Activated CD8-positive, alpha-beta memory T cell treated with anti-CD3 and anti-CD28 coated beads, Interleukin-2, amount 50 U/mL, for 4 hours (primary cell): Measurements from ENCODE around the gene AGMAT.

Experiments used
- DNase-seq: peaks from one replicate; pipeline ENCODE4 v3.0.0-alpha.2; 2020

AGMAT gene

DNA sequence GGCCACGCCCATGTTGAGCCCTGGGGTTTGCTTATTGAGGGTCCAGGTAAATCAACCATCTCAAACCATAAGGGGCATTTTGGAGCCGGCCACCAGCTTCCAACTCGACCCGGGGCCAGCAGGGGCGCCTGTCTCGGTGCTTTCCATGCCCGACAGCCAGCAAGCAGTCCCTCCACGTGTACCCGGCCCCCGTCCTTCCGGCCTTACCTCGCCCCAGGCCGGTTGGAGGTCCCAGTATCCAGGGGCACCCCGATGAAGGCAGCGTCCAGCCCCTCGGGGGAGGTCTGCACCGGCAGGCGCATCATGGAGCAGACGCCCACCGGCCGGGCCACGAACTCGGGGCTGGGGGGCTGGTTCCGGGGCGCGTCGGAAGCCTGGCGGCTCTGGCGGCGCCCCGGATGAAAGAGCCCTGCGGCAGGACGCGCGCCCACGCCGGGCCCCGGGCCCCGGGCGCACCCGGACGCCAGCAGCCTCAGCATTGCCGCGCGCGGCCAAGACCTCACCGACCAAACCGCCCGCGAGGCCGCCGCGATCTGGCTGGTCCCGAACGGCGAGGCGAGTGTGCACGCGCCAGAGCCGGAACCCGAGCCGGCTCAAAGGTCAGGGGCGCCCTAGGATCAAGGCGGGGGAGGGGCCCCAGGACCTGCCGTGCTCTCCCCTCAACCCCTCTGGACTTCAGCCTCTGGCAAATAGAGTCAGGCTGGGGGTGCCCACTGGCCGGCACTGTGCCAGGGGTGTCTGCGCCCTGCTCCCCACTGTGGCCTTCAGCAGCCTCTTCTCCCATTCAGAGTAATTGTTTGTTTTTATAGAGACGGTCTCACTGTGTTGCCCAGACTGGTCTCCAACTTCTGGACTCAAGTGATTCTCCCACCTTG is at the start of gene AGMAT:
Gene AGMAT, minus strand, starts transcription at position 563 of the 875 bp plus-strand sequence. Its CDS starts 84 bp downstream, at position 479.
- DNase-seq, result peak; percentile 64

DNA sequence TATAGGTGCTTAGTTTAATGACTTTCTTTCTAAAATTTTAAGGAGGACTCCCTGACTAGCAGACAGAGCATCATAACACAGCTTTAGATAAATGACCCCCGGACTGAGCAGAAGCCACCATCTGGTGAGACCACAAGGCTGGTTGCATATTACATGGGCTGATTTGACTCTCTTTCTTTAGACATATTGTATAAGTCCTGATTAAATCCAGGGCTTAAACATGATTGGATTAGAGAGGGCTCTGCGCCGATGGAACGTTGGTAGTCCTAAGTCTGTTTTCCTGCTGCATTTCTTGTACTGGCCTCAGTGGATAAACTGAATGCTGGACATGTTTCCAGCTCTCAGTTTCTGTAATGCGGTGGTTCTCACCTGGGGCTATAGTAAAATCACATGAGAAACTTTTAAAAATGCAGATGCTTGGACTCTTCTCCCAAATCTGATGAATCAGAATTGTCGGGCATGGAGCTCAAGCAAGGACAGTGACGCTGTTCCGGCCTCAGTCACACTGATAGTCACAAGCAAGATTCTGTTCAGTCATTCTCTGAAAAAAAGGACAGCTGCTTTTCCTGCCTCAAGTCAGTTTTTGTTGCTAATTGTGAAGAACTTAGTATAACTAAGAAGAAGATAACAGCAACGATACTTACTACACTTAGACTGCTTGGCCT is 49.0 kb upstream of the AGMAT start:
- DNase-seq, result no peak

DNA sequence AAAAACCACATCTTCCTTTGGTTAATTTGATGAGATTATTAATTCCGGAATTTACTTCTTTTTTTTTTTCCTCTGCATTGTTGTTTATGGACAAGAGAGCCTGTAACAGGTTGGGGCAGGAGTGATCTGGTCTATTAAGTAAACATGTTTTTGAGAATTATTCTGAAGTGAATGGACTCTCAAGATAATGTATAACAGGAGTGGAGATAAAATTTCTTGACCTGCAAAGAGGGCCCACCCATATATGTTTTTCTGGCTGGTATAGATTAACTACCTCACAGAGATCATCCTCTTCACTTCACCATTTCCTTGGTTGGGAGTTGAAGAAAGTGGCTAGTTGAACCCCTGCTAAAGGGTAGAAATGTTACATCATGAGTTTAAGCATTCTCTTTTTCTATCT is 43.2 kb upstream of the AGMAT start:
- DNase-seq, result no peak

GRCh38 chr1:15627343-15627988 is 42.6 kb upstream of the AGMAT start:
- DNase-seq, result no peak

DNA sequence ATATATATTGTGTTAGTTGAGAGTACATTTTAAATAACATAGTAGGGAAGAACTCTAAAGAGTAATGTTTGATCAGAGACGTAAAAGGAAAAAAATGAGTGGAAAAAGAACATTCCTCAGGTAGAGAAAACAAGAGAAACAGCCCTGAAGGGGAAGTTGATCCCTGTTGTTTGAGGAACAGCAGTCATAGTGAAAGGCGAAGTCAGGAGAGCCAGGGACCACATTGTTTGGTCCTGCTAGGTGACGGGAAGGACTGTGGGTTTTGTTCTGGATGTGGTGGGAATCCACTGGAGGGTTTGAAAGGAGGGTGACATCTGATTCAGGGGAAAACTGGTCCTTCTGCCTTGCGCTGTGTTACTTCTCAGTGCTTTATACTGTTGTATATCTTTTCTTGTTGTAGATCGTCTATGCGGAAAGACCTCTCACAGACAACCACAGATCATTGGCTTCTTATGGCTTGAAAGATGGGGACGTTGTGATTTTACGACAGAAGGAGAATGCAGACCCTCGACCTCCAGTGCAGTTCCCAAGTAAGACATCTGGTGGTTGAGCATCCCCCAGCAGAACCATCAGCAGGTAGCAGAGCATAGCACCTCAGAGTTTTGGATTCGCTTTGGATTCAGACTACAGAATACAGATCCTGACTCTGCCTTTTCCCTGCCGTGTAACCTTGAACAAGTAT is 41.6 kb upstream of the AGMAT start:
- DNase-seq, result no peak

DNA sequence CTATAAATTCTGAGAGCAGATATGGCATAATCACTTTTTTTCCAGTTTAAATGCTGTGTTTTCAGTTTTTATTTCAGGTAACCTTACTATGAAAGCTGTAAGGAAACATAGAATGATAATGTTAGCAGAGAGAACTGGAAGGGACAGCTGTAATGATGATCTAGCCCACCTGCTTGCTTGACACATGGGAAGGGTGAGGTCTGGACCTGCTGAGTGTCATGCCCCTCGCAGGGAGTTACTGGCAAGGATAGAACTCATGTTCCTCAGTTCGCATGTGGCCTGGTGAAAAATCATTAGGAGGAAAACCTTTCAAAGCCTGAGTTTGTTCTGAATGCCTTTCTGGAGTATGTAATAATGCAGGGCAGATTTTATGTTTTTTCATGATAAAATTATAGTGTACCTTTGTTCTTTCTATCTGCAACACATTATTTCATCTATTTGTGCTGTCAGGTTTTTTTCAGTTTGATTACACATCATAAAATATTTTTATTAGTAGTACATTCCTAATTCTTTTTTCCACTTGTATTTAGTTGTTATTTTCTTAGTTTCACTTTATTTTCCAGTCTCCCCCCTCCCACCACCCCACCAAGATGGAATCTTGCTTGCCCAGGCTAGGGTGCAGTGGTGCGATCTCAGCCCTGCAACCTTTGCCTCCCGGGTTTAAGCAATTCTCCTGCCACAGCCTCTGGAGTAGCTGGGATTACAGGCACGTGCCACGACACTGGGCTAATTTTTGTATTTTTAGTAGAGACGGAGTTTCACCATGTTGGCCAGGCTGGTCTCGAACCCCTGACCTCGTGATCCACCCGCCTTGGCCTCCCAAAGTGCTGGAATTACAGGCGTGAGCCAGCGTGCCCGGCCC is 40.4 kb upstream of the AGMAT start:
- no peak for DNase-seq

DNA sequence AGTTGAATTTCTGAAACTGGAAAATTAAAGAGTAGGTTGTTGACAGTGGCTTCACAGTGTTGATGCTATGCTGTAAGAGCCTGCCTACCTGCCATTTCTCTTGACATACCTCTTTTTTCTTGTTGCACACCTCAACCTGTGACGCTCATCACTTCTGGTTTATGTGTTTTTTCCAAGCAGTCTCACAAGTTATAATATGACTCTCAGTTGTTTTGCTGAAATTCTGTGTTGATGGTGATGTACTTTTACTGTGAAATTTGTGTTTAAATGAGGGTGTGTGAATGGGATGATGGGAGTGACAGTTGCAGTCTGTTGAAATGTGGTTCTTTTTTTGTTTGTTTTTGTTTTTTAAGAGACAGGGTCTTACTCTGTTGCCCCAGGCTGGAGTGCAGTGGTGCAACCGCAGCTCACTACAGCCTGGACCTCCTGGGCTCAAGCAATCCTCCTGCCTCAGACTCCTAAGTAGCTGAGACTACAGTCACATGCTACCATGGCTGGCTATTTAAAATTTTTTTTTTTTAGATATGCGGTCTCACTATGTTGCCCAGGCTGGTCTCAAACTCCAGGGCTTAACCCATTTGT is 39.4 kb upstream of the AGMAT start:
- no peak for DNase-seq

- DNase-seq, result no peak
These were observed 38.6 kb upstream of the AGMAT start for GRCh38 chr1:15623435-15623834.

DNA sequence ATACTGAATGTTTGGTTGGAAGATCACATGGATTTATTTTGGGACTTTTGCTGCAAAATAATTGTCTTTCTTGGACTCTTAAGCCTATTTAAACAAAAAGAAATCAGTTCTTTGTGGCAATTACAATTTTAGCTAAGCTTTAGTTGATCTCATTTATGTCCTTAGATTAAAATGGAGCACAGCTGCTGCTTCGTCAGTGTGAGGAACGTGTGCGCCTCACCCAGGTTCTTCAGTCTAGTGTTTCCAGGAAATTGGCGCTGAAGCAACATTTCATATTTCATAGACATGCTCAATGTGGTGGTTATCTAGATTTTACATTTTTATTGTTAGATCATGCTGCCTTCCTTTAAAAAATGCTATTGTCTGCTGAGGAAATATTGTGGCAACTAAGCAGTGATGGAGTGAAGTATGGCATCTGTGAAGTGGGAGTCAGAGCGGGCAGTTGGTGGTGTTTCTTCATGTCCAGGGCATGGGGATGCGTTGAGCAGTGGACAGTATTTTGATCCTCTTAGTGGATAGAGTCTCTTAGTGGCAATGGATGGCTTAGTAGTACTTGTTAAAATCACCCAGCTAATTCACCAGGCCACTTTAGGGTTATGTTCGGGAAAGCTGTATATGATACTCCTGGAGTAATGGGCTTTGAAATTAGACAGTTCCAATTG is 38.0 kb upstream of the AGMAT start:
- no peak for DNase-seq

GRCh38 chr1:15621975-15622374 is 37.1 kb upstream of the AGMAT start:
- no peak for DNase-seq

DNA sequence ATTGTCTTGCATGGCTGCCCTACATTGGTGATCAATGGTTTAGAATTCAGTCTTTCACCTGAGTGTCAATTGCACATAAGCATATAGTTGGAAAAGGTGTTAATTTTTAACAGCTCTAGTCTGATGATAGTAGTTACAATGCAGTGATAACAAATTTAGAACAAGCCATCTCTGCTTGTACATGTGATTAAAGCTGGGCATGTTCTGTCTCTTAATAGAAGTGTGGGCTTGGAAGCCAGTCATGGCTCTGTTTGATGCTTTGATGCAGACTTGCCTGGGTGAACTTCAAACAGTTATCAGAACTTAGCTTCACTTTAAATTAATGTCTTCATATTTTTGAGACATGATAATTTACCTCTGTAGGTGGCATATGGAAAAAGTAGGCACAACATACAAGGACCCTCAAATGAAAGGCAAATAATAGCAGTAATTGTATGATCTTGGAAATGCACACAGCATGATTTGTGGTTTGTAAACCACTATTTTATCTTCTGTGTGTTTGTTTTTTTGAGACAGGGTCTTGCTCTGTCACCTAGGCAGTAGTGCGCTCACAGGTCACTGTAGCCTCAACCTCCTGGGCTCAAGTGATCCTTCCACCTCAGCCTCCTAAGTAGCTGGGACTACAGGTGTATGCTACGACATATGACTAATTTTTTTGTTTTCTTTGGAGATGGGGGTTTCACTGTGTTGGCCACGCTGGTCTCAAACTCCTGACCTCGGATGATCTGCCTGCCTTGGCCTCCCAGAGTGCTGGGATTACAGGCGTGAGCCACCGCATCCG is 36.2 kb upstream of the AGMAT start:
- no peak for DNase-seq

DNA sequence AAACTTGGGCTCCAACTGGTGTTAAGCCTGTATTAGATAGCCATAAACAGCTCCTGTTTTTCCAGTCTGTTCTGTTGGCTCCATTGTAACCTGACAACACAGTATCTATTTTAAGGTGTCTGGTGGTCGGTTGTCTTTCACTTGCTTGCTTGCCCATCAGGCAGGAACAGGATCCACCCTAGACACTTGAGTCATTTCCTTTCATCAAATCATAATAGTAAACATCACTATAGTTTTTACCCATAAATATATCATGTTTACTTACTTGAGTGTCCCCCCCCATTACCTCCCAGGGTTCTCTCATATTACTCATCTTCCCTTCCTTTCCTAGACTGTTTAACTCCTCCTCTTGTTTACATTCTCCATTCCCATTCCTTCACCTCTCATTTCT is 35.3 kb upstream of the AGMAT start:
- DNase-seq, result no peak

DNA sequence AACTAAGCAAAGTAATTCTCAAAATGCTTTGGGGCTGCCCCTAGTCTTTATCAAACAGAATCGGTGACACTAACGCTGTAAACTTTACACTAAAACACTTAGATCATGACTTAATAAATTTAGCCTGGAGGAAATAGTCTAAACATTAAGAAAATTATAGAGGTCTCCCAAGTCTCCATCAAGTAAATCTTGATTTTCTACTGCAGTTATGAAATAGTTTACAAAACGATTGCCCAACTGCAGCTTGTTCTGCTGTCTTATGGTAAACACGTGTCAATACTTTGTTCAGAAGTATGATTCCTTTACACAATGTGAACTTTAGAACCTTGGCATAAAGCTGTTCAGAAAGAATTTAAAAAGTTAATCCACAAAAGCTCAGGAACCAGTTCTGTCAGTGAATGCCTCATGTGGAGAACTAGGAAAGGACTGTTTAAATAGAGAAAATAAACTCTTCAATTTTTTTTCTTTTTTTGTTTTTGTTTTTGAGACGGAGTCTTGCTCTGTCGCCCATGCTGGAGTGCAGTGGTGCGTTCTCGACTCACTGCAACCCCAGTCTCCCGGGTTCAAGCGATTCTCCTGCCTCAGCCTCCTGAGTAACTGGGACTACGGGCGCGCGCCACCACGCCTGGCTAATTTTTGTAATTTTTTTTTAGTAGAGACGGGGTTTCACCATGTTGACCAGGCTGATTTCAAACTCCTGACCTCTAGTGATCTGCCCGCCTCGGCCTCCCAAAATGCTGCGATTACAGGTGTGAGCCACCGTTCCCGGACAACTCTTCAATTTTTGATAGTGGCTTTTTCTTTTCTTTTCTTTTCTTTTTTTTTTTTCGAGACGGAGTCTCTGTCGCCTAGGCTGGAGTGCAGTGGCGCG is 34.0 kb upstream of the AGMAT start:
- no peak for DNase-seq

- DNase-seq, result no peak
These were observed 33.3 kb upstream of the AGMAT start for GRCh38 chr1:15618077-15618654.

- DNase-seq, result peak; percentile 94
These were observed 32.6 kb upstream of the AGMAT start, which contains the start of gene DDI2 for GRCh38 chr1:15617173-15618076. DDI2 (plus strand) TSS chr1:15617458; CDS start chr1:15617671, 213 bp downstream.

- no peak for DNase-seq
These were observed 31.7 kb upstream of the AGMAT start for GRCh38 chr1:15616373-15617172.

DNA sequence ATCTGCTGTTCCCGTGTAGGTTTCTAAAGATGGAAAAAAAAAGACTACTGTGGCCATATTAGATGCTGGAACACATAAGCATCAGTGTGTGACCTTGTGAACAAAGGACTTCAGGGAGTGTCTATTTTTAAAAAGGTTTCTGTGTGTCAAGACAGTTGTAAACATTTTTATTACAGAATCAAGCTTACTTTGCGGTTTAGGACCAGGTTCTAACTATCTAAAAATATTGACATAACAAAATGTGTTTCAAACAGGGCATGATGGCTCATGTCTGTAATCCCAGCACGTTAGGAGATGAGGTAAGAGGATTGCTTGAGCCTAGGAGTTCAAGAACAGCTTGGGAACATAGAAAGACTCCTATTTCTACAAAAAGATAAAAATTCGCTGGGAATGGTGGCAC is 25.3 kb upstream of the AGMAT start:
- DNase-seq, result no peak
